ENCODE measurements around the gene SYT15. TPM values are rescaled to one million over a fixed set of nuclear protein-coding genes. Genes with fewer than 3 reads are reported as not detected.

The SYT15 gene
- total RNA-seq, 1 donor from 2014 or later, result 3.0 TPM

GRCh38 chr10:46558122-46558391 lies 20.9 kb upstream of the SYT15 start:
- Mint-ChIP-seq H3K27me3 (ENCODE audit: low read depth) (peaks cover 6% of the 10 kb centered on the region), H3K27ac (no peak overlapping the region), H3K36me3 (no peaks in the 10 kb centered on the region), H3K4me1 (peaks cover 8% of the 10 kb centered on the region), H3K9me3 (no peaks in the 10 kb centered on the region), H3K4me3 (peak overlapping the region; percentile 81)
- TF ChIP-seq, protein P1, sequence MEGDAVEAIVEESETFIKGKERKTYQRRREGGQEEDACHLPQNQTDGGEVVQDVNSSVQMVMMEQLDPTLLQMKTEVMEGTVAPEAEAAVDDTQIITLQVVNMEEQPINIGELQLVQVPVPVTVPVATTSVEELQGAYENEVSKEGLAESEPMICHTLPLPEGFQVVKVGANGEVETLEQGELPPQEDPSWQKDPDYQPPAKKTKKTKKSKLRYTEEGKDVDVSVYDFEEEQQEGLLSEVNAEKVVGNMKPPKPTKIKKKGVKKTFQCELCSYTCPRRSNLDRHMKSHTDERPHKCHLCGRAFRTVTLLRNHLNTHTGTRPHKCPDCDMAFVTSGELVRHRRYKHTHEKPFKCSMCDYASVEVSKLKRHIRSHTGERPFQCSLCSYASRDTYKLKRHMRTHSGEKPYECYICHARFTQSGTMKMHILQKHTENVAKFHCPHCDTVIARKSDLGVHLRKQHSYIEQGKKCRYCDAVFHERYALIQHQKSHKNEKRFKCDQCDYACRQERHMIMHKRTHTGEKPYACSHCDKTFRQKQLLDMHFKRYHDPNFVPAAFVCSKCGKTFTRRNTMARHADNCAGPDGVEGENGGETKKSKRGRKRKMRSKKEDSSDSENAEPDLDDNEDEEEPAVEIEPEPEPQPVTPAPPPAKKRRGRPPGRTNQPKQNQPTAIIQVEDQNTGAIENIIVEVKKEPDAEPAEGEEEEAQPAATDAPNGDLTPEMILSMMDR (IDR thresholded peaks at IDR 0.05; ENCODE audit: unreplicated experiment), result no peak
- no peak for DNase-seq (ENCODE audit: low spot score in 2 of 2, unreplicated experiment in 2 of 2)

DNA sequence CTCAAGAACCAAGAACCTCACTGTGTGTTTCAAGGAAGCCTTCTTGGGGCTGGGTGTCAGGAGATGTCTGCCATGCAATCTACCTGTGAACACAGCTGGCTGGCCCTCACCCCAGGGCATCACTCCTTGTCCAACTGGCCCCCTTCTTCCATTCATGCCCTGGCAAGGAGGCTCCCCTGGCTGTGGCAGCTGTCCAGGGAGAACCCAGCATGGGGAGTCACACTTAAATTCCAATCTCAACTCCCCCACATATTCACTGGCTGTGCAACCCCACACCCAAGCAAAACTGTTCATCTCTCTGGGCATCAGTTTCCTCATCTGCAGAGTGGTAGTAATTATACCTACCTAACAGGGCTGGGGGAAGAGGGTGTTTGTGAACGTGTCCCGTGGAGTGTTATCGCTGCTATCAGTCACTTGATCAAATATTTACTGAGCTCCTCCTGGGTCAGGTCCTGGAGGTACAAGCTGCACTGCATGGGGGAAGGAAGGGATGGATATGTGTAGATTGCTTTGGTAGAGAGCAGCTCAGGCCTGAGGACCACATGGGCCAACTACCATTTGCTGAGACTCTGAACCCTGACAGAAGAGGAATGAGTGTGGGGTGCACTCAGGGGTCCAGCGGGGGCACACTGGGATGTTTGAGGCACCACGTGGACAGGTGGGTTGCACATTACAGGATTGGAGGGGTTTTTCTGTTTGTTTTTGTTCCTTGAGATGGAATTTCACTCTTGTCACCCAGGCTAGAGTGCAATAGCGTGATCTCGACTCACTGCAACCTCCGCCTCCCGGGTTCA lies 20.3 kb upstream of the SYT15 start:
- no peaks in the 10 kb centered on the region for H3K9me3 Mint-ChIP-seq
- no peaks in the 10 kb centered on the region for H3K36me3 Mint-ChIP-seq
- TF ChIP-seq, protein P1 (IDR thresholded peaks at IDR 0.05; ENCODE audit: unreplicated experiment), result no peak
- peak in 1 of 2 experiments; percentile 38 for DNase-seq (ENCODE audit: low spot score in 2 of 2, unreplicated experiment in 2 of 2)
- H3K27me3 Mint-ChIP-seq (ENCODE audit: low read depth), result peaks cover 6% of the 10 kb centered on the region
- H3K27ac Mint-ChIP-seq, result no peak overlapping the region
- peaks cover 8% of the 10 kb centered on the region for H3K4me1 Mint-ChIP-seq
- H3K4me3 Mint-ChIP-seq, result peak overlapping the region; percentile 81

DNA sequence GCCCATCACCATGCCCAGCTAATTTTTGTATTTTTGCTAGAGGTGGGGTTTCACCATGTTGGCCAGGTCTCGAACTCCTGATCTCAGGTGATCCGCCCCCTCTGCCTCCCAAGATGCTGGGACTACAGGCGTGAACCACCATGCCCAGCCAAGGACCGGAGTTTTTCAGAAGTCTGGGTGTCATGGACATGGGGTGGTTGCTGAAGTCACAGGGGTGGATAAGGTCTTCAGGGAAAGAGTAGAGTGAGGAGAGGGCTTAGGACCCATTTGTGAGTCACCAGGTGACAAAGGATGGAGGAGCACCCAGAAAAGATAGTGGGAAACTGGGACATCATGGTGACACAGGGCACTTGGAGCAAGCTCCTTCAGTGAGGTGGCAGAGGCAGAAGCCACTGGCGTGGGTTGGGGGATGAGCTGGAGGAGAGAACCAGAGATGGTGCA lies 19.7 kb upstream of the SYT15 start:
- Mint-ChIP-seq H3K9me3 (no peaks in the 10 kb centered on the region), H3K36me3 (no peaks in the 10 kb centered on the region), H3K4me1 (peaks cover 8% of the 10 kb centered on the region), H3K4me3 (no peak overlapping the region), H3K27me3 (ENCODE audit: low read depth) (peaks cover 6% of the 10 kb centered on the region), H3K27ac (no peak overlapping the region)
- peak in 1 of 2 experiments; percentile 37 for DNase-seq (ENCODE audit: low spot score in 2 of 2, unreplicated experiment in 2 of 2)
- TF ChIP-seq, protein P1 (IDR thresholded peaks at IDR 0.05; ENCODE audit: unreplicated experiment), result no peak

DNA sequence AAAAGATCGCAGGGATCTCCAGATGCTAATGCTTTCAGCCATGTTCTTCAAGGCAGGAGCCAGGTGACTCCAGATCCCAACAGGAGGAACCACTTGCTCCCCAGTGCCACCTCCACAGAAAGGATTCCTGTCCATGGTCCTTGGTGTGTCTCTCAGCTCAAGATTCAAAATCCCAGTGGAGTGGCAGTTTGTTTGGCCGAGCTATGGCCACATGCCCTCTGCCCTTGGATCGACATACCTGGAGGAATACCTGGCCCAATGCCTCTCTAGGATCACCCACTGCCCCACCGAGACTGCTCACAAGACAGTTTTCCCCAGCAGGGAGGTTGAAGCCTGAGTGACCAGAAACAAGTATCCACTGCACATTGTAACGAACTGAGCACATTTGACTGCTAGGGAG lies 18.5 kb upstream of the SYT15 start:
- H3K36me3 Mint-ChIP-seq, result no peaks in the 10 kb centered on the region
- no peak for DNase-seq (ENCODE audit: low spot score in 2 of 2, unreplicated experiment in 2 of 2)
- no peak overlapping the region for H3K4me3 Mint-ChIP-seq
- no peak overlapping the region for H3K27ac Mint-ChIP-seq
- peaks cover 6% of the 10 kb centered on the region for H3K27me3 Mint-ChIP-seq (ENCODE audit: low read depth)
- peaks cover 8% of the 10 kb centered on the region for H3K4me1 Mint-ChIP-seq
- TF ChIP-seq, protein P1 (IDR thresholded peaks at IDR 0.05; ENCODE audit: unreplicated experiment), result no peak
- H3K9me3 Mint-ChIP-seq, result no peaks in the 10 kb centered on the region

DNA sequence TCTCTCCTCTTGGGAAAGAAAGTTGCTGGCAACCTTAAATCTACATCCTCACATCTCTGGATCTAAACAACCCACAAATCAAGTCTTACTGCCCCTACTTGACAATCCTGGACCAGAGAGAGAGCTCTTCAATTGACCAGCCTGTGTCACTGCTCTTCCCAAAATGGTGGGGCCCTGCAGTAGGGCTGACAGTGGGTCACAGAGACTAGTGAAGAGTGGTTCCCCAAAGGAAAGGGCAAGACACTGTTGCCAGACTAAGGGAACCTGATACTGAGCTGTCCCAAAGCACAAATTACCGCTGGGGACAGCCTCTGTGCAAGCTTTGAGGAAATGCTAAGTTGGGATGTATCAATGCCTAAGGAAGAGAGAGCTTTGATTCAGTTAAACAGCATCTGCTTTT lies 18.0 kb upstream of the SYT15 start:
- Mint-ChIP-seq H3K4me3 (no peak overlapping the region), H3K36me3 (no peaks in the 10 kb centered on the region), H3K9me3 (no peaks in the 10 kb centered on the region), H3K27ac (no peak overlapping the region), H3K27me3 (ENCODE audit: low read depth) (peaks cover 3% of the 10 kb centered on the region), H3K4me1 (peaks cover 5% of the 10 kb centered on the region)
- no peak for DNase-seq (ENCODE audit: low spot score in 2 of 2, unreplicated experiment in 2 of 2)
- TF ChIP-seq, protein P1 (IDR thresholded peaks at IDR 0.05; ENCODE audit: unreplicated experiment), result no peak
